HG02763 (cell line): ENCODE data around the gene MAP3K5.

ENCODE experiments used
- ATAC-seq: cut with Tn5 transposase; IDR thresholded peaks from one replicate; pipeline ENCODE4 v1.9.1; 2021; ENCODE audit warnings: mild to moderate bottlenecking, moderate library complexity; ENCODE audit not compliant: unreplicated experiment

MAP3K5 gene

DNA sequence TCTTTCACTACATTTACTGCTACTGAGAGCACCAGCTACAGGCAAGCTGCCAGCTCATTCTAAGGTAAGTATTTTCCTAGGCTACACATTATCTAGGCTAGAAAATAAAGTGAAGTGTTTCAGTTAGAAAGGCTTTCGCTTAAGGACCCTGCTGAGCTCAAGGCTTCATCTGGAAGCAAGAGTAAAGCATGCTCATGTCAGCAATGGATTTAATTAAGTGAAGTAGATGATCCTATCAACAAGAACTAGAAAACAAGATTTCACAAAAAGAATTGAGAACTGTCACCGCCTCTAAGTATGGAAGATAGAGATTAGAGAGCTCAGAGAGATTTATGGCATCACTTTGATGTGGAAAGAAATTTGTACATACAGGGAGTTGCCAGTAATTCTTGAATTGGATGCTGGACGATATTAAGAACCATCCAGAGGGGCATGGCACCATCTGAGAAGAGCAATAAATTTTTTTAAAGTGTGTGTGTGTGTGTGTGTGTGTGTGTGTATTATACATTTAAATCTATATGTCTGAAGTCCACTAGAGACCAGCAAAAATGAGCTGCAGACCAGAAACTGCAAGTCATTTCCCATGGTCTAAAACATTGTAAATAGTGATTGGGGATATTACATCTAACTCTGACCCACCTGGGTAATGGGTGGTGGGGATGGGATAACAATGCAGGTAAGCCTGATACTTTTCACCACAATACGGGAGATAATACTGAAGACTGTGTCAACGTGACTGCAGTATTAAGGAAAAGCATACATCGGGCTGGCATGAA lies 136.8 kb downstream of the MAP3K5 start:
- ATAC-seq, result no peak

DNA sequence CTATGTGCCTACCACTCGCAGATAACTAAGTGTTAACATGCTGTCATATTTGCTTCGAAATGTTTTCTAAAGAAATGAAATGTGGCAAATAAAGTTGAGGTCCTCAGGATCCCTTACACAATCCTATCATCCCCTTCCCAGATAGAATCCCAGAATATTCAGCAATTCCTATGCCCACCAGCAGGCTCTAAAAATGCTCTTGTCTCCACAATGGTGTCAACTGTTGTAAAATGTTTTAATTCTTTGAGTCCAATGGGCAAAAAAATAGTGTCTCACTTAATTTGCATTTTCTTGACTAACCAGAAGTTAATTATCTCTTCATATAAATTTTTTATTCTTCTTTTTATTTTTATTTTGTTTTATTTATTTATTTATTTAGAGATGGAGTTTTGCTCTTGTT lies 138.2 kb downstream of the MAP3K5 start:
- ATAC-seq, result no peak

DNA sequence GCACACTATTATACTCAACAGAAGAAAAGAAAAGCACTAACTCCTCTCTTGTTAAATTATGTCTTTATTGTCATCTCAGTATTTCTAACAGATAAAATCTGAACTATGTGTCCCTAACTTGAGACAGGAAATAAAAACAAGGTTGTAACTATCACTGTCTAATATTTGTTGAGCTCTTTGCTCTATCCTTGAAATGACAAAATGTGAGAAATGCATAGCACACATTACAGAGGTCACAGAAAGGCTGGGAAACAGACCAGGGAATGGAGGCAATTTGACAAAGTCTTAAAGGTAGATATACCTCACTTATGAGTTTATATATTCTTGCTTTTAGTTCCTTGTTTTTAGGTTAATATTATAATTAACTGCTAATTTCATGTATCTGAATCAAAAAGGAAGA lies 139.6 kb downstream of the MAP3K5 start:
- no peak for ATAC-seq

DNA sequence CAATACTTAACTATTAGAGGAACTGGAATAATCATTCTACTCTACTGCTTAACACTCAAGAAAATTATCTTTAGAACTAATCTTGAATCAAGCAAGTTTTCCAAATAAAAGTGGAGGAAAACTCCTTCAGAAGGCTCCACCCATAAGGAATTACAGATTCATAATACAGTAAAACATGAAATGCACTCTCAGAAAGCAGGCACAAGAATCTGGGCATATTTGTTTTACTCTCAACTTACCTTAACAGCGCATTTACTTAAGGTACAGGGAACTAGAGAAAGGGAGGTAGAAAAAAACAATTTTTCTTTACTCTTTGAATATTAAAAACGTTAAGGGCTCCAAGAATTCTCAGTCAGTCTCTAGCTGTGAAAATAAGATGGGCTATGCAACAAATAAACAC lies 140.3 kb downstream of the MAP3K5 start:
- ATAC-seq, result no peak

DNA sequence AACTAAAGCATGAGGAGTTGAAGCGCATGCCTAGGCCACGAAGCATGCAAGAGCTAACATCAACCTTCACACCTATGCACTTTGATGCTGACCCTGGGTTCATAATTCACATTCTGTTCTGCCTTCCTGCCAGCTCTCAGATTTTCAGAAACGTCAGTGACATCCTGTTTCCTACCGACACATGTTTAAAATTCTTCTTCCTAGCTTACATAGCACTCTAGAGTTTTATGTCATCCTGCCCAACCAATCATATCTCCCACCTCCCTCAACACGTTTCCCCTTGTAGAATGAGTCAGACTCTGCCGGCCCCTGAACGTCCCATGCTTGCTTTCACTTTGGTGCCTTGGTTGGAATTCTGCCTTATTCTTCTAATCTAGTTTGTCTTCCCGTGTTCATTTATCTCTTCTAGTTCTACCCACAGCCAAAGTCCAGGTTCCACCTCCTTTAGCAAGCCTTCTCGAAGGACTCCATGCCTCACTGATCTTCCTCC lies 144.9 kb downstream of the MAP3K5 start:
- no peak for ATAC-seq

DNA sequence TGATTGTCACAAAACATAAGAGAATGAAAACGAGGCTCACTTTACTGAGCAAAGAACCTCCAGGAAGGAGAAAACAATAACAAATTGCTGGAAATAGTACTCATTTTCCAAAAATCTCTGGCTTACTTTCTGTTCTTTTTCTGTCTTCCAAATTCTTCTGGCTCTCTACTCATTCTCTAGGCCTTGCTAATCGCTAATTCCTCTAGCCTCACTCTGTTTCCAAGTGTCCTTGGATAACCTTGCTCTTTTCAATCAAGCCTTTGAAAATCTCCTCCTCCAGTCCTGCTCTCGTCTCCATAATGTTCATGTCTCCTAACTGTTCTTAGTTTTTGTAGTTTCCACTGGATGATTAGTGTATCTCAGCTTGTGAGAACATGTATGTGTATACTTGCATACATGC lies 145.9 kb downstream of the MAP3K5 start:
- no peak for ATAC-seq

DNA sequence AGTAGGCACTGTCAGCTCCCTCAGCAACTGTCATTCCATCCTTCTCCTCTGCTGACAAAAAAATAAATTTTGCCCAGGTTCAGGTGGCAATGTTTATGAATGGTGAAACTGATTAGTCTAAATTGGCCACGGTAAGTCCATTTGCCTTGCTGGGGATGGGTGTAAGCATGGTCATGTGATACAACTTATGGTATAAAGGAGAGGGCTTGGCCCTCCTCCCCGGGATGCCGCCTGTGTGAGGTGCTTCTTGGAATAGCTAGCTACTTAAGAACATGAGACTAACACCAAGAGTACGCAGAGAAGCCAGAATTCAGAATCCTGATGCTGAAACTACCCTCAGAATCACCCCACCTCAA lies 147.7 kb downstream of the MAP3K5 start:
- no peak for ATAC-seq

DNA sequence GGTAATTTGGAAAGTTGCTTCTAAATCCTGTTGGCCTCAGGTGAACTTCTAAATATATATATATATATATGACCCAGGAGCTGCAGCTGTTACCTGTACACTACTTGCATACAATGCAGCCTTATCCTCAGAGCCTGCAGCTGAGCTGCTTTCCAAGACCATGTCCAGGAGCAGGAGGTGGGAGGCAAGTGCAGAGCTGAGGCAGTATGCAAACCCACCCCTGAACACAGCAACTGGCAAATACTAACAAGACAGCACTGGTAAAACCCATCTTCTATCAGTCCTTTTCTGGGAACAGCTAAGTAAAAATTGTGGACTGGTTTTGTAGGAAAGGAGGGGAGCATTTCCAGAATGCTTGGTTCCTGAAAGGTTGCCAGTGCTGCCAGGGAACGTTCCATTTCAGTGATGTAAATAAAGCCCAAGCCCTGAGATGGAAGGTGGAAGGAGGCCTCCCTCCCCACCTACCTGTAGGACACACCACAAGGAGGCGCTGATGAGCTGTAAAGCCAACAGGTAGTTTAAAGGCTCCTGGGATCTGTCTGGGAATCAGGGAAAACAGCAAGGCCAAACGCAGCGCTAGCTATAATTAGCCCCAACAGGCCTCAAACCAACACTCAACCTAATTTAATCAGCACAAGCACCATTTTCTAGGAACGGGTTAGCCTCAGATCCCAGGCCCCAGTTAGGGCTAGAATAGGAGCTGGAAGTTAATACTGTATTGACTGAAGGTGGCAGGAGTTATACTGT lies 148.3 kb downstream of the MAP3K5 start:
- peak; percentile 54 for ATAC-seq

DNA sequence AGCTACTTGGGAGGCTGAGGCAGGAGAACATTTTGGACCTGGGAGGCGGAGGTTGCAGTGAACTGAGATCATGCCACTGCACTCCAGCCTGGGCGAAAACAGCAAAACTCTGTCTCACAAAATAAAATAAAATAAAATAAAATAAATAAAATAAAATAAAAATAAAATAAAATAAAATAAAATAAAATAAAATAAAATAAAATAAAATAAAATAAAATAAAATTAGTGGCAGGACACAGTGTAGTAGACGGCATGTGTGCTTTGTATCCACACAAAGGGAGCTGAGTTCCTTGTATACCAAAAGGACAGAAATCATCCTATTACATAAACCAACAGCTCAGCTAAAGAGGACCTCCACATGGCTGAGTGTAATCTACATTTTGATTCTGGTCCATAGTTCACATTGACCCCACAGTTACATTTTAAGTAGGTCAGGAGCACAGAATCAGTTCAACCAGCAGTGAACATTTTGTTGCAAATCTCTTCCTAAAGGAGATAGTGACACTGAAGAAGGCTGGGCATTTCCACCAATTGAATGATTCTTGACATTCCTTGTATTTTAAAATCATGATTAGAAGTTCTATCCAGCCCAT lies 150.3 kb downstream of the MAP3K5 start:
- no peak for ATAC-seq

DNA sequence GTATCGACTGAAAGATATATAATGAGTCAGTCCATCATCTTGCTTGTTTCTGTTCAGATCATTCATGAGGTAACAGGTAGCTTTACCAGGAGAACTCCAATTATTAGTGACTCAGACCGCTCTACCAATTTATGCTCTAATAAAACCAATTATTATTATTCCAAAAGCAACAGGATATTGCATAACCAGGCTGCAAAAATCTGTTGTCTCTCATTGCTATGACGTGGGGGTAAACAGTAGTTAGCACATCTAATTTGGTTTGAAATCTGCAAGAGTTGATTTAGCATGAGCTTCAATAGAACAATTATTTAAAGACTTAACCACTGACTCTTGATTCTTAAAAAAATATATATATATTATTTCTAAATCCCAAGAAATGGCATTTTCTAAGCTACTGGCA lies 151.1 kb downstream of the MAP3K5 start:
- no peak for ATAC-seq

DNA sequence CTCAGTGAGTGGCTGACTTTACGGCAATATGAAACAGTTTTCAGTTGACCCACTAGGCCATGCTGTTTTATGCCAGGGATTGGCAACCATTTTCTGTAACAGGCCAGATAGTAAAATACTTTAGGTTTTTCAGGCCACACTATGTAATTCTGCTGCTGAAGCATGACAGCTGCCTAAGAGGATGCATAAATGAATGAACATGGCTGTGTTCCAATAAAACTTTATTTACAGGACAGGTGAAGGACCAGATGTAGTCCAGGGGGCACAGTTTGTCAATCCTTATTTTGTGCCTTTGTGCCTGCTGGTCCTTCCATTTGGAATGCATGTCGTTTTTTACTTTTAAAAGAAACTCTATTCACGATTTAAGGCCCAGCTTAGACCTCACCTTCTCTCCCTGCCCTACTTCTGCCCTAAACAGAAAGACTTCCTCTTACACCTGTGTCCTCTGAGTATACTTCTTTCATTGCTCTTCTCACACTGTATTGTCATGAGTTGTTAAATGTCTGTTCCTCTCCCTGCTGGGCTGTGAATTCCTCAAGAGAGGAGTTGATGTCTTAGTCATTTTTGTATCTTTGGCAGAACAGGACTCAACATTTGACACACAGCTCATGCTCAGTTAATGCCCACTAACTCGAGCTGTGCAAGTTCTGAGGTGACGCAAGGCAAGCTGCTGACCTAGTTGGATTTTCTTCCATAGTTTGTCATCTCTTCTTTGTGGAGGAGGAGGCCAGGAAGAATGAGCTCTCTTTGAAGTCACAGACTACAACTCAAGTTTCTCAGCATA lies 152.0 kb downstream of the MAP3K5 start:
- ATAC-seq, result no peak

DNA sequence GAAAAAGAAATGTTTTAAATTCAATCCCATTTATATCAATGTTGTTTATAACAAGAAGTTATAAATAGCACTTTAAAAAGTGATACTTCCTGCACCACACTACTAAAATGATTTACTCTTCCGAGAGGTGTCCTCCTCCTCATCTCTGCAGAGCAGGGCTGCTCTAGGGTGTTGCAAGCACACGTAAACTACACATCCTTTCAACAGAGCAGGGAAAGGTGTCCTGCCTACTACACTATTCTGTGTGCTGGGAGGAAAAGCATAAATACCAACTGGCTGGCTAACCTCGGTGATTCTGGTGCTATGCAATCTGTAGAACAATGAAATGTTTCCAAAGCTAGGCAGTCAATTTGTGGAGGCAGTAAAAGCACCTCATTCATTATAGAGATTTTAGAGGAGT lies 152.6 kb downstream of the MAP3K5 start:
- ATAC-seq, result no peak

DNA sequence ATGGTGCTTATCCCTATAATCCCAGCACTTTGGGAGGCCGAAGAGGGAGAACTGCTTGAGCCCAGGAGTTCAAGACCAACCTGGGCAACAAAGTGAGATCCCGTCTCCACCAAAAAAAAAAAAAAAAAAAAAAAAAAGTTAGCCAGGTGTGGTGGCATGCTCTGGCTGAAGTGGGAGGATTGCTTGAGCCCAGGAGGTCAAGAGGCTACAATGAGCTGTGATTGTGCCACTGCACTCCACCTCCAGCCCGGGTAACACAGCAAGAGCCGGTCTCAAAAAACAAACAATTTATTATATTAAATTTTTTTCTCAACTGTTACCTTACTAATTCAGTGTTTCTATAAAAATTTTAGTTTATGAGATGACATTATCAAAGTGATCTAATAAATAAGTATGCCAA lies 156.7 kb downstream of the MAP3K5 start:
- ATAC-seq, result no peak

DNA sequence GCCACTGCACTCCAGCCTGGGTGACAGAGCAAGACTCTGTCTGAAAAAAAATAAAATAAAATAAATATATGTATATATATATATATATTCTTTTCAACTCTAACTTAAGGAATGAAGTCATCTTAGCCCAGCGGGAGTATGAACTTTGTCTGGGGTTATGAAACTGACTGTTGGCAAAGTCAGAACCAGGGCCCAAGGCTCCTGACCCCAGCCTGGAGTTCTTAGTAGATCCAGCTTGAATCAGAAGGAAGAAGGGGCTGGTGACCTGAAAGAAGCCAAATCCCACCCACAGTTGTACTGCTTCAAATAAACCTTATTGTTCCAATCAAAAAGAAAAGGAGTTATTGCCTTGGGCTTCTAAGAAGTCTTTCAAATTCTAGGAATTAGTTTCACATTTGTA lies 158.9 kb downstream of the MAP3K5 start:
- ATAC-seq, result no peak

DNA sequence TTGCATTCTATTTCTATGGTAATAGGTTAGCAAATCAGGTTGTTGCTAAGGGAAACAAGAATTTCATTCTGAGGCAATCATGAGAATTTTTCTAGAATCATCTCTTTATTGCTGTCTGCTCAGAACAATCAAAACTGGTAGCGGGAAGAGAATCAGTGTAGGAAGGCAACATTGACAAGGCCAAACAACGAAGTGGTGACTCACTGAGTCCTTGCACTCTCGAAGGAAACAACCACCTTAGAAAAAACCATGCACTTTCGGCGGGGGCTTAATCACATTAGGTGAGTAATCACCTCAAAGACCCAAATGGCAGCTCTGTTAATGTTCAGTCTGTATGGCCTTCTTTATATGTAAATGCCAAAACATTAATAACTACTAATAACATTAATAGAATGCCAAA lies 163.3 kb downstream of the MAP3K5 start:
- ATAC-seq, result no peak

DNA sequence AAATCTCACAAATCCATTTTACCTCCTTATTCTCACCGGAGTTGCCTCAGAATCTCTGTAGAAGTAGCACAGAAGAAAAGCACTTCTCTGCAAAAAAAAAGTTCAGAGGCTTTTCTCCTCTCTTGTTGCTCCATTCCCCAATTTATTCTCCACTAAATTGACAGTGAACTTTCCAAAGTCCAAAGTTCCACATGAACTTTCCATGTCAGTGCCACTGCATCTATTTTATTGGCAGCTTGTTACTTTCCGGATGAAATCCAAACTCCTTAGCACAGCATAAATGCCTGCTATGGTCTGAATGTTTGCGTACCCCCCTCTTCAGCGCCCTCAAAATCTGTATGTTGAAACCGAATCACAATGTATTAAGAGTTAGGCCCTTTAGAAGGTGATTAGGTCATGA lies 165.1 kb downstream of the MAP3K5 start:
- no peak for ATAC-seq

DNA sequence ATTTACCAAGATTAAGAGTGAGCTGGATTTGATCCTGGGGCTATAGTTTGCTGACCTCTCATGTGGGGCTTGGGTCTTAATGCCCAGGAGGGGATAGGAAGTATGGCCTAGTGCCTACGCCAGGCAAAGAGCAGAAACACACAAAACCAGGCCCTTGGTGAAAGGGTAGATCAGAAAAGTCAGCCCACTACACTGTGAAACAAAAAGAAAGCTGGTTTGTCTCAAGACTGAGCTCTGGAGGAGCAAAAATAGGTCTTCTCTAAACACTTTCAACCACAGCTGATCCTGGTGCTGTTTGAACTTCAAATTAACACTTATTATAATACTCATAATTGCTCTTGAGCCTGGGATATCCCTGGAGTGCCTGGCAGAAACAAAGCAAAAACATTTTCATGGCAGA lies 167.0 kb downstream of the MAP3K5 start:
- no peak for ATAC-seq

DNA sequence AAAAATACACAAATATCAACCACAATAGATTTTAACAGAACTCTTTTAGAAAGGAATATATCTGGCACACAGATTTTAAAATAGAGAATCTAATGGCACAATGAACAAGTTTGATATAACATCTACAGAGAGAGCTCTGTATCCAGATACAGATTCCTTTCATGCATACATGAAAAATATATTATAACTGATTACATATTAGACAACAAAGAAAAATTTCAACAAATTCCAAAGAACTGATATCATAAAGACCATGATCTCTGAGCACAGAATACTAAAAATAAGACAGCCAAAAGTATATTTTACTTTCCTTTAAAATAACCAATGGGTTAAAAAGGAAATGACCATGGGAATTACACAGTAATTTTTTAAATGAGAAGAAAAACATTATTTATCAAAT lies 167.9 kb downstream of the MAP3K5 start:
- ATAC-seq, result no peak

DNA sequence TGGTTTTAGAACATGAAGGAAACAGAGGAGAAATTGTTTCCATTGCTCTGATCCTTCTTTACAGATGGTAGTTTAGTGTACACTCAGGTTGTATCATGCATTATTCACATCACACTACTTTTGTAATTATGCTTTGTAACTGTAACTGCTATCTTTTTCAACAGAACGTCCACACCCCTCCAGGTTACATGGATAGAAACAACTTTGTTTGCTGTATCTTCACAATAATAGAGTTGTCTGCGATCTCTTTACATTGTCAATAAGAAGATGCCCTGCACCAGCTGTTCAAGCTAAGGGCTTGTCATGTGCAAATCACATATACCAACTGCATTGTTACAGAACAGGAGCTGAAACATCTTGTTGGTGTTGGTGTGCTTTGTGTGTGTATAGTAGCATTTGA lies 174.2 kb downstream of the MAP3K5 start:
- no peak for ATAC-seq

DNA sequence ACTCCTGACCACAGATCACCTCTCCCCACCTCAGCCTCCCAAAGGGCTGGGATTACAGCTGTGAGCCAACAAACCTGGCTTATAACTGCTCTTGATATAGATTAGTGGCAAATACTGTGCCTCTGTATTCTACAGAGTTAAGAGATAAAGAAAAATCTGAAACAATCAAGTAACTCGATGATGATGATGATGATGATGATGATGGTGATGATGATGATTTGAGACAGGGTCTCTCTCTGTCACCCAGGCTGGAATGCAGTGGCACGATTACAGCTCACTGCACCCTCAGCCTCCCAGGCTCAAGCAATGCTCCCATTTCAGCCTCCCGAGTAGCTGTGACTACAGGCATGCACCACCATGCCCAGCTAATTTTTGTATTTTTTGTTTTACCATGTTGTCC lies 175.8 kb downstream of the MAP3K5 start:
- no peak for ATAC-seq

DNA sequence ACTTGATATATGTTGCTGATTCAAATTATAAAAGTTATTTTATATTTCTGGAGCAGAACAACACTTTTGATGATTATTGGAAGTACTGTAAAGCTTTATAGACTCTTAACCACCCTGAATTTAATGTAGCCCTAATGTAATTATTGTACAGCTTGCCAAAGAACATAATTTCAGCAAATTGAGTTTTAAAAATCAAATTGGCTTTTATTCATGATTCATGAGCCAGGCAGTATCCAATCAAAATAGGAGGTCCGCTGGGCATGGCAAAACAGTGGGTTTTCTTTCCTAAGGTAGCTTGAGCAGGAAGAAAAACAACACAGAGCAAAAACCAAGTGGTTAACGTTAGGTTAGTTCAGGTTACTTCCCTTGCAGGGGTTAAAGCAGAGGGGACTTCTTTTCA lies 177.3 kb downstream of the MAP3K5 start:
- no peak for ATAC-seq
